ENCODE data around the gene GGT1.
"Not testable (repeated sequence)": the region's sequence is repeated elsewhere in the genome, so short reads cannot be mapped to it uniquely, and the experiment has no call there.

Gene GGT1

DNA sequence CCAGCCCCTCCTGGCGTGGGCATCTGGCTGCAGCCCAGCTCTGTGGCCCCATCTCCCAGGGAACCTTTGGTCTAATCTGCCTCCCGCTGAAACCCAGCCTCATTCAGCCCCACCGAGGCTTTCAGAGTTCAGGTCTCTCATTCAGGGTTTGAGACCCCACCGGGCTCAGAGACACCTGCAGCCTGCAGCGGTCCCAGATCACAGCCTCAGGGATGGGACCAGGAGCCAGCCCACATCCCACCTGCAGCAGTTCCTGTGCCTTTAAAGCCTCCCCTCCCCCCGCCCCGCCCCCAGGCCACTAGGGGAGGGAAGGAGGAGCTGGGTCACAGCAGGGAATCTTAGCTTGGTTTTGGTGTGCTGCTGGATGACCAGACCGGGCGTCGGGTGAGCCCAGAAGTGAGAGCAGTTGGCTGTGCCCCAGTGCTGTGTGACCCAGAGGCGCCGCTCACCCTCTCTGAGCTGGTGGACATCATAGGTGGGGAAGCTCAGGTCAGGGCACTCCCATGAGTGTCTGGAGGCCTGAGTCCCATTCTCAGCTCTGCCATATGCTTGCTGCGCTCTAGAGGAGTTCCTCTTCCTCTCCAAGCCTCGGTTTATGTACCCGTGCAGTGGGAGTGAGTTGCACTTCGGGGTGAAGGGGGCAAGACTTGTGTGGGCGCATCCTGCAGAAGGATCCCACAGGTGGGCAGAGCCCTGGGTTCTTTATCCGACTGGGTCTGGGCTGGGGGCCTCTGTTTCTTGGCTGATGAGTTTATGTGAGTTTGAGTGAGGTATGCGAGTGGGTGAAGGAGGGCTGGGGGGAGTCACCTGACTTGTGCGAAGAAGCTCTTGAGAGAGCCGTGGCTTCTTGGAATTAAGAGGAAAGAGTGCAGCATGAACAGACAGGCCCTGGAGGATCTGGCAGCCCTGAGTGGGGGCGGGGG, at the start of gene GGT1:
Gene GGT1 (plus strand): TSS at position 347 of the 923 bp plus-strand sequence. CDS start 7,889 bp downstream, outside the sequence.
- DNase-seq (ENCODE audit: low read depth, low spot score) = not testable (repeated sequence)

- DNase-seq (ENCODE audit: low read depth, low spot score) = no peak
Observed at GRCh38 chr22:24553597-24554312, 49.2 kb upstream of the GGT1 start.

DNA sequence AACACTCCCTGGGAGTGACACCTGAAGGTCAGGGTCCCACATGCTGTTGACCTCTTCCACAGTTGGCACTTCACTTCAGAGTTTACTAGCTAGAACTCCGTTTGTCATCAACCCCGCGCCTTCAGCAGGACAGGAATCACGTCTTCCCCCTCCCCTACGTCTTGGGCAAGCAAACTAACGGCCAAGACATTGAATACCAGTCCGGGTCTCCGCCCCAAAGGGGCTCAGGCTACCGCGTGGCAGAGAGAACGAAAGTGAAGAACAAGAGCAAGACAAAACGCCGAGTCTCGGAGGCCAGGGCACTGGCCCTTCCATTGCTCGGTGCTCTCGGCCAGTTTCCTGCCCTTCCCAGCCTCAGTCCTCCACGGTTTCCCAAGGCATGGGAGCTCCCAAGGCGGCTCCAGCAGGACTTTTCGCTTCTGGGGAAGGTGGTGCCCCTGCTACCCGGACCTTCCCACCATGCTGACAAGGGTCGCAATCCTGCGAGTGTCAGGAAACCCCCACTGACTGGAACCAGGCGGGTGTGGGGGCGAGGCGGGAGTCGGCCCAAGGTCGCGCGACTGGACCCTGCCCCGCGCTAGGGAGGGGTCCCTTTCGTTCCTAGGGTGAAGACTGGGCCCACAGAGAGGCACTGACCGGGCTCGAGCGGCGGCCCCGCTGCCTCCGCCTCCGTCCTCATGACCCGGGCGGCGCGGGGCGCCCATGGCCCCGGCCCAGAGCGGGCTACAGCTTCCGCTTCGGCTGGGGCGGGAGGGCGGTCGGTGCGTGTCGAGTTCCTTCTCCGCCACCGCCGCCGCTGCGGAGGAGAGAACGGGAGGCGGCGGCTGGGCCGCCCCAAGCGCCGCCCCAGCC, 48.5 kb upstream of the GGT1 start, which contains the start of gene GUCD1:
Gene GUCD1 (minus strand): TSS at position 826 of the 852 bp plus-strand sequence. CDS start 147 bp downstream, at position 679.
- no peak for DNase-seq (ENCODE audit: low read depth, low spot score)

DNA sequence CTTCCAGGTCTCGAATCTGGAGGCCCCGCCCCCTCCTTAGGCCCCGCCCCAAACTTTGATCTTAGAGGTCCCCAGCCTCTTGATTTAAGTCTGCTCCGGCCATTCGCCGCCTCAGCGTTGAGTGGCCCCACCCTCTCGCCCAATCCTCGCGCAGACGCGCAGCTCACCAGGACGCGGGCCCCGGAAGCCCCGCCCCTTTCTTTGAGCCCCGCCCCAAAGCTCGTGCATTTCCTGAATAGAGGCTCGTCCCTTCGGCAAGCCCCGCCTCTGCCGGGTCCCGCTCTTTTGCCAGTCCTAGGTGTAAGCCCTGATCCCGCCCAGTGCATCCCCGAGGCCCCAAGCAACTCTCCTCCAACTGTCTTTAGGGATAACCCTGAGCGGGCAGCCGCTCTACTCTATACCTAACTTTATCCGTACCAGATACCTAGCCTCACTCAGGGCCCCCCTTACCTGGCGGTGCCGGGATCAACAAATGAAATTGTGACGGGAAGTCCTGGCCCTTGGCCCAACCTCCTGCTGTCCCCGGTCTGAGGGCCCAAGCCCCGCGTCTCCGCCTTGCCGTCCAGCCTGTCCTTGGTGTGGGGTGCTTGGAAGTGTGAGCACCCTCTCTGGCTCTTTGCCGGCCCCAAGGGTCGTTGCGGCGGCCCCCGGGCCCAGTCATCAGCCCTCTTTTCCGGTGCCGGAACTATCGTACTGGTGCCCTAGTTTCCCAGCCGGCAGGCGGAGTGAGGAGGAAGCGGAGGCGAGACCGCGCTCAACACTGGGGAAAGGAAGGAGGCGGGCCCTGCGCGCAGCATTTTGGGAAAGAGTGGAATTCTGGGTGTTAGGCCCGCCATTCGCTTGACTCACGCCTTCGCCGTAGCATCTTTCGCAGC, 47.6 kb upstream of the GGT1 start, which contains the start of gene SNRPD3:
Gene SNRPD3 (plus strand): TSS at position 835 of the 875 bp plus-strand sequence. CDS start 1,676 bp downstream, outside the sequence.
- peak; percentile 76 for DNase-seq (ENCODE audit: low read depth, low spot score)

GRCh38 chr22:24559471-24559870, 43.5 kb upstream of the GGT1 start:
- no peak for DNase-seq (ENCODE audit: low read depth, low spot score)

- no peak for DNase-seq (ENCODE audit: low read depth, low spot score)
Observed at GRCh38 chr22:24563246-24563645, 39.7 kb upstream of the GGT1 start.

DNA sequence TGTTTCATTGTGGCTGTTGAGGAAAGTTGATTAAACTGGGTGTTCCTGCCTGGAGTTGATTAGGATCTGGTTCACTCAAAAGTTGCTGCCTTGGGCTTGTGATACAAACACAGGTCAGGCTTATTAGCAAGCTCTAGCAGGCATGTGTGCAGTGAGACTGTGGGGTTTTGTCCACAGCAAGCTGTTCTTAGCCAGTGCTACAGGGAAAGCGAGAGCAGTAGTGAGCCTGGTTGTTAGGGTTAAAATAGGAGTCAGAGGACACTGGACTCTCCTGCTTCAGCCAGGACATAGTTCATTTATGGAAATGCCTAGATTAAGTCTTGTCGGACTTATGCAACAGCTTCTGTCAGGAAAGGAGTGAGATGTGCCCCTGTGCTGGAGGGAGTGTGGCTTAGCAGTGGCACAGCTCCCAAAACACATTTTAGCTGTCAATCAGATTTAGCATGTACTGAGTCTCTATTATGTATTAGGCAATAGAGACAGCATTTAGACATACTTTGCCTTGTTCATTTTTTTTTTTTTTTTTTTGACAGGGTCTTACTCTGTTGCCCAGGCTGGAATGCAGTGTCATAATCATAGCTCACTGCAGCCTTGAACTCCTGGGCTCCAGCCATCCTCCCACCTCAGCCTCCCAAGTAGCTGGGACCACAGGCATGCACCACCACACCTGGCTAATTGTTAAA, 38.5 kb upstream of the GGT1 start:
- DNase-seq (ENCODE audit: low read depth, low spot score) = no peak

- DNase-seq (ENCODE audit: low read depth, low spot score) = no peak
Observed at GRCh38 chr22:24565077-24565476, 37.9 kb upstream of the GGT1 start.

DNA sequence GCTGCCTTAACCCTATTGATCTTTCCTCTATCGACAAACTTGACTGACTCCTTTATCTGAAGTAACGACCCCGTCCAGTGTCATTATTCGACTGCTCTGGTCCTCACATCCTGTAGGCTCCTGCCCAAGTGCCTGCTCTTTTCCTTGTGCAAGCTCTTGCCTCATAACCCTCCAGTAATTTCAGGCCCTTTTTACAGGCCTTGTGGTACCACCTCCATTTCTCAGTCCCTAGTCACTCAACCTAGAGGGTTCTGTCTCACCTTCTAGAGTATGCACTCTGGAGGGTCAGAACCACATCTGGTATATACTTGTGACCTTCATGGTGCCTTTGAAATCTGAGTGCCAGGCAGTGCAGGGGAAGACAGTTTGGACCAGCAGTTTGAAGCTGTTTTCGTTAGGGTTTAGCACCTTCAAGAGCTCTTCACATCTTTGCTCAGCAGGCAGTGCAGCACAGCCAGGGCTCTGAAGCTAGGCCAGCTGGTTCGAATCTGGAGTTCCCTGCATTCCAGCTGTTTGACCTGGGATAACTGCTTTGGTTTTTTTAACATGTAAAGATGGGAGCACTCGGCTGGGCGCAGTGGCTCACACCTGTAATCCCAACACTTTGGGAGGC, 36.0 kb upstream of the GGT1 start:
- DNase-seq (ENCODE audit: low read depth, low spot score) = no peak

DNA sequence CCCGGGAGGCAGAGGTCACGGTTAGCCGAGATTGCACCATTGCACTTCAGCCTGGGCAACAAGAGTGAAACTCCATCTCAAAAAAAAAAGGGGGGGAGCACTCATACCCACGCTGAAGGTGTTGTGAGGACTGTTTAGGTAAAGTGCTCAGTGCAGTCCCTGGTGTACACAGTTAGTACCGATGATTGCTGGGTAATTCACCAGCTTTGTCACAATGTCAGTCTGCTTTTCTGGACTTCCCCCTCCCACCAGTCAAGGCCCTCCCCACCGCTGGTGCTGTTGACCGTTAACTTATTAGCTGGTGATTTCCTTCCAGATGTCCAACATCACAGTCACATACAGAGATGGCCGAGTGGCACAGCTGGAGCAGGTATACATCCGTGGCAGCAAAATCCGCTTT, 35.3 kb upstream of the GGT1 start:
- DNase-seq (ENCODE audit: low read depth, low spot score) = no peak

- no peak for DNase-seq (ENCODE audit: low read depth, low spot score)
Observed at GRCh38 chr22:24571266-24571665, 31.7 kb upstream of the GGT1 start.

GRCh38 chr22:24576778-24577177, 26.2 kb upstream of the GGT1 start:
- no peak for DNase-seq (ENCODE audit: low read depth, low spot score)

DNA sequence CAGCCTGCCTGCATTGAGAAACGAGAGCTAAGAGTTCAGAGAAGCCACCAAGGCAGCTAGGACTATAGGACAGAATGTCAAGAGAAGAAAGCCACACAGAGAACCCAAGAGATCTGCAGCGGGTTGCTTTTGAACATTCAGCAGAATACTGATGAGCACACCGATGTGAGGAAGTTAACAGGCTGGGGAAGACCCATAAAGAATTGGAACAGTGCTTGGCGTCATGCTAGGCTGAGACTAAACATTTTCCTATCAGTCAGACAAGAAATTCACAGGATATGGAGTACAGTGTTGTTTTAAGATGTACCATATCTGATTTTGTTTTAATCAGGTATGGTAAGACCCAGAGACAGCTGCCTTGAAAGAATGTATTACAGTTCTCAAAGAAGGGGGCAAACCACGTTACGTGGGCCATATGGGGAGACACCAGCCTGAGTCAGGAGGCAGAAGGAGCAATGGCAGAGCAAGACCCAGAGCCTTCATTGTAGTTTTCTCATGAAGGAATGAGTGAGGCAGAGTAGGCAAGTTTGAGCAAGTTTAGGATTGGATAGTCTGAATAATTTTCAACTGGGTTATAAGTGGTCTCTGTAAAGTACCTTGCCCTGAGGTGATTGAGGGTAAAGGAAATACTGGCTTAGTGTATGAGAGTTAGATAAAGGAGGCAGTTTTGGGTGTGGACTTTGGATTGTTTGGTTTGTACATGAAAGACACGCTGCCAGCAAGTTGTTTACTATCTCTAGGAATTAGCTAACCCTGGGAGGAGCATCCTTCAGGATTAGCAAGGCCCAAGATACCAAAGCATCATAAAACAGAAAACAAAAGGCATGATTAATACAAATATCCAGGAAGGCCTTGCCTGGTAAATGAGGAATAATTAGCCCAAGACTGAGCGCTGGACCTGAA, 24.4 kb upstream of the GGT1 start:
- DNase-seq (ENCODE audit: low read depth, low spot score) = no peak

DNA sequence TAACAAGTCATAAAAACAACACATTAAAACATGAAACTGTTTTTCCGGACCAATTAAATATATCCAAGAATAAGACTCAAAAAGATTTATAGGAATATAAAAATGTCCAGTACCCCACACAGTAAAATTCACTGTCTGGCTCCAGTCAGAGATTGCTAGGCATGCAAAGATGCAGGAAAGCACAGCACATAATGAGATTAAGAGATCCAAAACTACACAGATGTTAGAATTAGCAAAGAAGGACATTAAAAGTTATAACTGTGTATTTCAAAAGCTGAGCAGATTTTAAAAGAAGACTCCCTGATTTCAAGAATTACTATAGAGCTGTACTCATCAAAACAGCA, 23.8 kb upstream of the GGT1 start:
- DNase-seq (ENCODE audit: low read depth, low spot score) = no peak

GRCh38 chr22:24580276-24580675, 22.7 kb upstream of the GGT1 start:
- no peak for DNase-seq (ENCODE audit: low read depth, low spot score)

- DNase-seq (ENCODE audit: low read depth, low spot score) = no peak
Observed at GRCh38 chr22:24582056-24582814, 20.8 kb upstream of the GGT1 start.

DNA sequence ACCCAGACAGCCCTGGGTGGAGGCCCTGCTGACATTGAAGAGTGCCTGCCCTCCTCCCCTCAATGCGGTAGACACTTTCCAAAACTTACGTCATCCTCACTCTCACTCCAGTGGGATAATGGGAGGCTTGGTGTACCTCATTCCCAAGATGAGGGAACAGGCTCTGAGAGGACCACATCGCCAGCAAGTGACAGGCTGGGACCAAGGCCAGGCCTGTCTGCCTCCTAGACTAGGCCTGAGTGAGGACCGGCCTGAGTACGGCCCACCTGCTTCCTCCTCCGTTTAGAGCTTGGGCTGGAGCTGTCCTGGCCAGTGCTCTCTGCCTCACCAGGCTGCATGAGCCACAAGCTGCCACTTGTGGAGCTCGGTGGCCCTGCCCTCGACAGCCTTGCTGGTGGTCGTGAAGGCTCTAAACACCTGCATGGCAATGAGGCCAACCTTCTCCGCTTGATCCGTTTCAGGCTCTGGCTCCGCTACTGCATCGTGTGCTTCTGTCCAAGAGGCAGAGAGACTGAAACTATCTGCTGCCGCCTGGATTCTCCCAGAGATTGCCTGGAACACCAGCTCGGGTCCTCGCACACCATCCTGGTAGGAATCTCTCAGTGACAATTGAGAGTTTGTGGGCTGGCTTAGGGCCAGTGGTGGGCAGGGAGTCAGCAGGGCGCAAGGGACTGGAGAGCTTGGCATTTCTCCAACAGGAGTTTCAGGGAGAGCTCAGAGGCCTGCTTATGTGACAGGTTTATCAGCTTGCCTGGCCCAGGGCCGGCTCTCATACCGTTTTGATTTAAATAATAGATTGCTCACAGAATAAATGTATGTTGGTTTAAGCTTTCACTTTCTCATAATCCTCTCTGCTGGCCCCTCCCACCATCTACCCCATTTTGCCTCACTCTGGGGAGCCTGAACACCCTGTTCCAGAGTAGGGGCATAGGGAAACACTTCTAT, 19.5 kb upstream of the GGT1 start:
- no peak for DNase-seq (ENCODE audit: low read depth, low spot score)

Data from iPS DF 19.7 (cell line).